ENCODE data around the gene DYRK1A. TPM values are rescaled to one million over a fixed set of nuclear protein-coding genes. Genes with fewer than 3 reads are reported as not detected.

The DYRK1A gene
- total RNA-seq, 4 donors from 2014 or later = 76.5 to 105 (median 91.3) TPM

DNA sequence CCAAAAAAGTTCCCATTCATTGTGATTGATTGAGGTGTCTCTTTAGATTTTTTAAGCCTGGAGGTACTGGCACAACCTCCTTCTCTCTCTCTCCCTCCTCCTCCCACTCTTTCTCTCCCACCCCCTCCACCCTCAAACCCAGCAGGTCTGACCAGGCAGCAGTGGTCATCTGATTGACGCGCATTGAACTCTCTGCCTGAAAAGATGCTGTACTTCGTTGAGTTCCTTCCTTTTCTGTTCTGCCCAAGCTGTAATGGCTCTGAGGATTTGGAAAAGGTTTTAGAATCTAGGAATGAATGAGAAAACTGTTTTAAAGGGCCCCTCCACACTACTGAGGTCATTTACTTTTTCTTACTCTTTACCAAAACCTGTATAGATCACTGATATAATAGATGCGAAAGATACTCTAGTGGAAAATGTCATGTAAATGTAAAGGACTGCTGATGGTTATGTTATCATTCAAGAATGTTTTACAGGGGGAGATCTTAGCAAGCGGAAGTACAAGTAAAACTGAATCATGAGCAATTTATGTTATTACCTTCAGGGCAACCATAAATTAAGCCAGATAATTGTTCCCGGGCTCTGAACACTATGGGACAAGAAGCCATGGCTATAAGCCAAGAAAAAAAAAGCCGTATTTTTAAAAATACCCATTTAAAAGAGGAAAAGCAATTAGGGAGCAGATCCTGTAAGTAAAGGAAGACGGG is 25.2 kb upstream of the DYRK1A start:
- 31% methylated on average over 8 of the region's 8 CpGs for WGBS
- Histone ChIP-seq H3K9me3 (peaks cover 3% of the 10 kb centered on the region), H3K27me3 (no peaks in the 10 kb centered on the region), H3K27ac (no peak overlapping the region), H3K4me3 (no peak overlapping the region), H3K4me1 (peaks cover 10% of the 10 kb centered on the region), H3K36me3 (no peaks in the 10 kb centered on the region)
- TF ChIP-seq EP300 (IDR thresholded peaks at IDR 0.05) = no peak
- TF ChIP-seq, protein P1, sequence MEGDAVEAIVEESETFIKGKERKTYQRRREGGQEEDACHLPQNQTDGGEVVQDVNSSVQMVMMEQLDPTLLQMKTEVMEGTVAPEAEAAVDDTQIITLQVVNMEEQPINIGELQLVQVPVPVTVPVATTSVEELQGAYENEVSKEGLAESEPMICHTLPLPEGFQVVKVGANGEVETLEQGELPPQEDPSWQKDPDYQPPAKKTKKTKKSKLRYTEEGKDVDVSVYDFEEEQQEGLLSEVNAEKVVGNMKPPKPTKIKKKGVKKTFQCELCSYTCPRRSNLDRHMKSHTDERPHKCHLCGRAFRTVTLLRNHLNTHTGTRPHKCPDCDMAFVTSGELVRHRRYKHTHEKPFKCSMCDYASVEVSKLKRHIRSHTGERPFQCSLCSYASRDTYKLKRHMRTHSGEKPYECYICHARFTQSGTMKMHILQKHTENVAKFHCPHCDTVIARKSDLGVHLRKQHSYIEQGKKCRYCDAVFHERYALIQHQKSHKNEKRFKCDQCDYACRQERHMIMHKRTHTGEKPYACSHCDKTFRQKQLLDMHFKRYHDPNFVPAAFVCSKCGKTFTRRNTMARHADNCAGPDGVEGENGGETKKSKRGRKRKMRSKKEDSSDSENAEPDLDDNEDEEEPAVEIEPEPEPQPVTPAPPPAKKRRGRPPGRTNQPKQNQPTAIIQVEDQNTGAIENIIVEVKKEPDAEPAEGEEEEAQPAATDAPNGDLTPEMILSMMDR (IDR thresholded peaks at IDR 0.05) = no peak
- TF ChIP-seq POLR2A (IDR thresholded peaks at IDR 0.05) = no peak
- no peak for TF ChIP-seq POLR2AphosphoS5 (IDR thresholded peaks at IDR 0.05)
- no peak for DNase-seq (ENCODE audit: low spot score in 2 of 2)

DNA sequence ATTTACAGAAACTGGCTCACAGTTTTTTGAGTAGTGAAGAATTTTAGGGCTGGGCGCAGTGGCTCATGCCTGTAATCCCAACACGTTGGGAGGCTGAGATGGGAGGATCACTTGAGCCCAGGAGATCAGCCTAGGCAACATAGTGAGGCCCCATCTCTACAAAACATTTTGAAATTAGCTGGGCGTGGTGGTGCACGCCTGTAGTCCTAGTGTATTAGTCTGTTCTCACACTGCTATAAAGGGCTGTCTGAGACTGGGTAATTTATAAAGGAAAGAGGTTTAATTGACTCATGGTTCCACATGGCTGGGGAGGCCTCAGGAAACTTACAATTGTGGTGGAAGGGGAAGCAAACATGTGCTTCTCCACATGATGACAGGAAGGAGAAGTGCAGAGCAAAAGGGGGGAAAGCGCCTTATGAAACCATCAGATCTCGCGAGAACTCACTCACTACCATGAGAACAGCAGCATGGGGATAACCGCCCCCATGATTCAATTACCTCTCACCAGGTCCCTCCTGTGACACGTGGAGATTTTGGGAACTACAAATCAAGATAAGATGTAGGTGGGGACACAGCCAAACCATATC is 24.4 kb upstream of the DYRK1A start:
- Histone ChIP-seq H3K27ac (no peak overlapping the region), H3K4me1 (peaks cover 10% of the 10 kb centered on the region), H3K27me3 (no peaks in the 10 kb centered on the region), H3K4me3 (no peak overlapping the region), H3K9me3 (peaks cover 4% of the 10 kb centered on the region), H3K36me3 (no peaks in the 10 kb centered on the region)
- 73% methylated on average over 9 of the region's 9 CpGs for WGBS
- DNase-seq (ENCODE audit: low spot score in 2 of 2) = no peak
- TF ChIP-seq EP300 (IDR thresholded peaks at IDR 0.05) (no peak), POLR2A (IDR thresholded peaks at IDR 0.05) (no peak), POLR2AphosphoS5 (IDR thresholded peaks at IDR 0.05) (no peak)
- TF ChIP-seq, protein P1 (IDR thresholded peaks at IDR 0.05) = no peak

DNA sequence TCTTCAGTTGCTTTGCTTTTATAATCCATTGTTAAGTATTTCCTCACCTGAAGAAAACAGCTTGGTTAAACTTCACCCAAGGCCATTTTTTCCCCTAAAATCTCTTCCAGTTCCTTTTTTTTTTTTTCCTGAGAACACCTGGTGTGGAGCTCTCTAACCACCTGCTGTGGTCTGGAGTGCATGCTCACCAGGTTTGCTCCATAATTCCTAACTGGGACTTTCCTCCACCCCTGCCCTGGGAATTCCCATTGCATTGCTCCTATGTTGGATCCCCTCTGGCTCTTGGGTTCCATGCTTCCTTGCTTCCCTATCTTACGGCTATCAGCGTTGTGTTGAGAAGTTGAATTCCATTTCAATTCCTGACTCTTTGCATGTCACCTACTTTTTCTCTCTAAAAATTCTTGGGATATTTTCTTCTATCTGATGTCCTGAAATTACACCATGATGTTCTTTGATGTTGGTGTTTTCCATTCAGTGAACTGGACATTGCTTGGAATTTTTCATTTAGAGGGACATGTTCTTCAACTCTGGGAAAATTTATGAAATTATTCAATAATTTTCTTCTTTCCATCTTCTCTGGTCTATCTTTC is 19.6 kb upstream of the DYRK1A start:
- Histone ChIP-seq H3K27me3 (no peaks in the 10 kb centered on the region), H3K4me1 (no peaks in the 10 kb centered on the region), H3K9me3 (peaks cover 18% of the 10 kb centered on the region), H3K4me3 (no peak overlapping the region), H3K27ac (no peak overlapping the region), H3K36me3 (no peaks in the 10 kb centered on the region)
- no peak for DNase-seq (ENCODE audit: low spot score in 2 of 2)
- TF ChIP-seq EP300 (IDR thresholded peaks at IDR 0.05) (no peak), POLR2A (IDR thresholded peaks at IDR 0.05) (no peak), POLR2AphosphoS5 (IDR thresholded peaks at IDR 0.05) (no peak)
- TF ChIP-seq, protein P1 (IDR thresholded peaks at IDR 0.05) = no peak
- 53% methylated on average over 2 of the region's 2 CpGs for WGBS

DNA sequence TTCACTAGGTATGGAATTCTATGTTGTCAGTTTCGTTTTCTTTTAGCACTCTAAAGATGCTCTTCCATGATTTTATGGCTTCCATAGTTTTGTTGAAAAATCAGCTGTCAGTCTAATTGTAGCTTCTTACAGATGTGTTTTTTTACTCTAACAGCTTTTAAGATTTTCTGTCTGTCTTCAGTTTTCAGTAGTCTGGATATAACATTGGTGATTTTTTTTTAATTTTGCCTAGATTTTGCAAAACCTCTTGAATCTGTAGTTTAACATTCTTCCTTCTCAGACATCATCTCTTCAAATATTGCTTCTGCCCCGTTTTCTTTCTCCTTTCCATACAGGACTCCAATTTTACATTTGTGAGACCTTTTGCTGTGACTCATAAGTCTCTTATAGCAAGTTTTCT is 17.9 kb upstream of the DYRK1A start:
- TF ChIP-seq, protein P1 (IDR thresholded peaks at IDR 0.05) = no peak
- TF ChIP-seq POLR2AphosphoS5 (IDR thresholded peaks at IDR 0.05) (no peak), POLR2A (IDR thresholded peaks at IDR 0.05) (no peak), EP300 (IDR thresholded peaks at IDR 0.05) (no peak)
- peaks cover 18% of the 10 kb centered on the region for H3K9me3 ChIP-seq
- WGBS = 80% methylated on average over 2 of the region's 2 CpGs
- H3K36me3 ChIP-seq = no peaks in the 10 kb centered on the region
- no peak overlapping the region for H3K4me3 ChIP-seq
- no peak overlapping the region for H3K27ac ChIP-seq
- H3K4me1 ChIP-seq = no peaks in the 10 kb centered on the region
- no peak for DNase-seq (ENCODE audit: low spot score in 2 of 2)
- H3K27me3 ChIP-seq = peaks cover 5% of the 10 kb centered on the region

DNA sequence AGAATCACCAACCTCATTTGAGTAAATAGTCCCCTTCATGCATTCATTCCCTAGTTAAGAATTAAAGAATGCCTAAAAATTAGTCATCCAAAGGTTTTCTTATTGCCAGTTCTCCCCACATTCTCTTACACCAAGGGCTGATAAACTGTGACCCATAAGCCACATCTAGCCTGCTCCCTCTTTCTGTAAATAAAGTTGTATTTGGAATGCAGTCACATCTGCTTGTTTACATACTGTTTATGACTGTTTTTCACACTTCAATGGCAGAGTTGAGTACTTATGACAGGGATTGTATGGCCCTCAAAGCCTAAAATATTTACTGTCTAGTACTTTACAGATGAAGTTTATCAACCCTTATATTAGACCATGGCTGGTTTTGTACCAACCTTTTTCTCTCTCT is 16.1 kb upstream of the DYRK1A start:
- H3K27ac ChIP-seq = no peak overlapping the region
- H3K4me3 ChIP-seq = no peak overlapping the region
- H3K36me3 ChIP-seq = no peaks in the 10 kb centered on the region
- DNase-seq (ENCODE audit: low spot score in 2 of 2) = no peak
- H3K4me1 ChIP-seq = no peaks in the 10 kb centered on the region
- peaks cover 5% of the 10 kb centered on the region for H3K27me3 ChIP-seq
- TF ChIP-seq POLR2AphosphoS5 (IDR thresholded peaks at IDR 0.05) (no peak), POLR2A (IDR thresholded peaks at IDR 0.05) (no peak), EP300 (IDR thresholded peaks at IDR 0.05) (no peak)
- TF ChIP-seq, protein P1 (IDR thresholded peaks at IDR 0.05) = no peak
- H3K9me3 ChIP-seq = peaks cover 18% of the 10 kb centered on the region

All from suprapubic skin (tissue), 4 donors.